Hepatocyte (in vitro differentiated cells): ENCODE measurements around the gene TCAF1. TPM values are rescaled to one million over a fixed set of nuclear protein-coding genes. Genes with fewer than 3 reads are reported as not detected.
"Not testable (repeated sequence)": the region's sequence is repeated elsewhere in the genome, so short reads cannot be mapped to it uniquely, and the experiment has no call there.

ENCODE experiments used
- DNase-seq: peaks from one replicate; pipeline ENCODE4 v3.0.0-alpha.2; 2016; ENCODE audit warnings: low spot score
- H2AFZ ChIP-seq: fragments of 200-600 bp; sonication (generic); 2 replicates; pipeline ENCODE4 v1.6.0; 2016; ENCODE audit warnings: antibody characterized with exemption, mild to moderate bottlenecking
- H3K27ac ChIP-seq: fragments of 200-600 bp; sonication (generic); 2 replicates; pipeline ENCODE4 v1.5.1; 2016; ENCODE audit warnings: mild to moderate bottlenecking
- H3K27me3 ChIP-seq: fragments of 200-600 bp; sonication (generic); 2 replicates; pipeline ENCODE4 v1.6.1; 2016
- H3K36me3 ChIP-seq: fragments of 200-600 bp; sonication (generic); replicated peaks from 2 replicates; pipeline ENCODE4 v1.5.1; 2016; ENCODE audit warnings: low read depth; ENCODE audit not compliant: insufficient read depth
- H3K4me1 ChIP-seq: fragments of 200-600 bp; sonication (generic); 2 replicates; pipeline ENCODE4 v1.5.1; 2016; ENCODE audit warnings: mild to moderate bottlenecking, moderate library complexity; ENCODE audit not compliant: insufficient read depth
- H3K4me2 ChIP-seq: fragments of 200-600 bp; sonication (generic); 2 replicates; pipeline ENCODE4 v1.6.0; 2016
- H3K4me3 ChIP-seq: fragments of 200-600 bp; sonication (generic); 2 replicates; pipeline ENCODE4 v1.5.1; 2016; ENCODE audit warnings: mild to moderate bottlenecking
- H3K79me2 ChIP-seq: fragments of 200-600 bp; sonication (generic); 2 replicates; pipeline ENCODE4 v1.6.0; 2017; ENCODE audit warnings: mild to moderate bottlenecking
- H3K9me2 ChIP-seq: fragments of 200-600 bp; sonication (generic); replicated peaks from 2 replicates; pipeline ENCODE4 v1.6.0; 2017; ENCODE audit warnings: mild to moderate bottlenecking; ENCODE audit not compliant: insufficient read depth
- H3K9me3 ChIP-seq: fragments of 200-600 bp; sonication (generic); 2 replicates; pipeline ENCODE4 v1.5.1; 2016; ENCODE audit warnings: low read depth, mild to moderate bottlenecking
- H4K20me1 ChIP-seq: fragments of 200-600 bp; sonication (generic); 2 replicates; pipeline ENCODE4 v1.6.0; 2016; ENCODE audit warnings: mild to moderate bottlenecking; ENCODE audit not compliant: insufficient read depth, poor library complexity, severe bottlenecking
- WGBS: methylation state at CpG from one replicate; pipeline ENCODE4 v1.1.6; 2016; ENCODE audit warnings: low lambda C conversion rate; ENCODE audit errors: missing lambda C conversion rate; 5-methylcytosine and 5-hydroxymethylcytosine counted together
- polyA plus RNA-seq: library from polyadenylated mRNA; unstranded; fragments of >200 nt; fragmentation: Nextera tagmentation; extraction: Ambion mirVana; gene quantifications from 2 replicates; pipeline ENCODE4 v1.2.1, GENCODE V29; 2016
- total RNA-seq: library from RNA; depleted of rRNA; stranded (reverse); fragments of >200 nt; gene quantifications from 2 replicates; pipeline ENCODE4 v1.2.3, GENCODE V29; 2014

TCAF1 gene
- total and polyA plus RNA-seq, 2 experiments from 2014 or later = 59.6 to 121 TPM

DNA sequence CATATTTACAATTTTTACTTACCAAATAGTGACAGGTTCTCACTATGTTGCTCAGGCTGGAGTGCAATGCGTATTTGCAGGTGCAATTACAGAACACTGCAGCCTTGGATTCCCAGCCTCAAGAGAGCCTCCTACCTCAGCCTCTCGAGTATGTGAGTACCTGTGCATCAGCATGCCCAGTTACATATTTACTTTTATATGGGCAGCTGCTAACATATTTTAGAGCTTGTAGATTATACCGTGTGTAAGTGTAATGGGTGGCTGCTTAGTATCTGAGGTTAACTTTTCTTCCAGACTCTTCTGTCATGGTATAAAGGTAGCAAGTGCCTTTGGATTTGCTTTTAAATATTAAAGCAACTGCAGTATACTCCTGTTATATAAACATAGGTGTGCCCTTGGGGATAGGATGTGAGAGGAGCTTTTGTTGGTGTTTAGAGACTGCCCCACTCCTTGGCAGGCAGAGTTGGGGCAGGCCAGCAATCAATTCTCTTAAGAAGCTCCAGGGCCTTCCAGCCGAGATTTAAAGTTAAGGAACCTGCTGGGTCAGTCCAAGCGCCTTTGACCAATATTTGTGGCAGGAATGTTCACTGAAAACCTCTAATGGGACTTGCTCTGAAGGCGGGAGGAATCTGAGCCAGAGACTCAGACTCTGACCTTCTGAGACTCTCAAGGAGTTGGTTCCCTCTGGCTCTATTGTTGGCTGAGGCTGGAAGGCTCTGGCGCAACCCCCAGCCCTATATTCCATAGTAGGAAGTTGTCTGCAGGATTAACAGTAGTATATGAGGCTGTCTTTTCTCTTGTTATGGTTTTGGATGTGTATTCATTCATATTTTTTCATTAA is 77.5 kb downstream of the TCAF1 start:
- WGBS = no CpG with 5 or more reads among the region's 7 CpGs

DNA sequence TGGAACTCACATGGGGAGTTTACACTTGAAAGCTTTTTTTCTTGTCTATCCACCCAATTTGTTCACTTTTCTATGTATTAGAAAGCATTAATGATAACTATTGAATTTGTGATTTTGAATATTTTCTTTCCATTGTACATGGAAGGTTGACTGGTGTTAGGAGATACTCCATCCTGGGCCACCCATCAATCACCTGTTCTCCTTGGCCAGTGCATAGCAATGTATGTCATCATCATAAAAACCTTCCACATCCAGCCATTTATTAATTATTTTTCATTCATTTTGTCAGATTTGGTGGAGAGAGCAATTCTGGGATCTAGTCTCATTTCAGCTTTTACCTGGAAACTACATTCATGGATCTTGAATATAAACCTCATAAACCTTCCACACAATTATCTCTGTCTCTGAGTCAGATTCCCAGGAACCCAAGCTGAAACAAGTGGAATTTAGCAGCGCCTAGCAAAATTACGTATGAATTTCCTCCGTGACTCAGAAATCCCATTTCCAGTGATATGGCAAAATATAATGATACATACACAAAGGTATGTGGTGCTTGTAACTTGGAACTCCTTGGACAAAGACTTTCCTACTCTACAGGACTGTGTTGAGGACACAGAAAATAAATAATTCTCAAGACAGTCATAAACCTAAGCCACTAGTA is 78.2 kb downstream of the TCAF1 start:
- H3K27ac ChIP-seq, H3K27me3 ChIP-seq, H3K79me2 ChIP-seq, DNase-seq, H3K4me2 ChIP-seq, H4K20me1 ChIP-seq, H3K4me3 ChIP-seq, H3K9me3 ChIP-seq, H3K9me2 ChIP-seq, H2AFZ ChIP-seq, H3K36me3 ChIP-seq, H3K4me1 ChIP-seq: not testable (repeated sequence)
- WGBS = no CpG with 5 or more reads among the region's 3 CpGs

More for the DNA sequence above, 77.5 kb downstream of the TCAF1 start:
- not testable (repeated sequence) for H3K4me1 ChIP-seq, H3K4me3 ChIP-seq, H3K27me3 ChIP-seq, H3K27ac ChIP-seq, H2AFZ ChIP-seq, H4K20me1 ChIP-seq, H3K4me2 ChIP-seq, H3K36me3 ChIP-seq, DNase-seq, H3K9me3 ChIP-seq, H3K9me2 ChIP-seq, H3K79me2 ChIP-seq

DNA sequence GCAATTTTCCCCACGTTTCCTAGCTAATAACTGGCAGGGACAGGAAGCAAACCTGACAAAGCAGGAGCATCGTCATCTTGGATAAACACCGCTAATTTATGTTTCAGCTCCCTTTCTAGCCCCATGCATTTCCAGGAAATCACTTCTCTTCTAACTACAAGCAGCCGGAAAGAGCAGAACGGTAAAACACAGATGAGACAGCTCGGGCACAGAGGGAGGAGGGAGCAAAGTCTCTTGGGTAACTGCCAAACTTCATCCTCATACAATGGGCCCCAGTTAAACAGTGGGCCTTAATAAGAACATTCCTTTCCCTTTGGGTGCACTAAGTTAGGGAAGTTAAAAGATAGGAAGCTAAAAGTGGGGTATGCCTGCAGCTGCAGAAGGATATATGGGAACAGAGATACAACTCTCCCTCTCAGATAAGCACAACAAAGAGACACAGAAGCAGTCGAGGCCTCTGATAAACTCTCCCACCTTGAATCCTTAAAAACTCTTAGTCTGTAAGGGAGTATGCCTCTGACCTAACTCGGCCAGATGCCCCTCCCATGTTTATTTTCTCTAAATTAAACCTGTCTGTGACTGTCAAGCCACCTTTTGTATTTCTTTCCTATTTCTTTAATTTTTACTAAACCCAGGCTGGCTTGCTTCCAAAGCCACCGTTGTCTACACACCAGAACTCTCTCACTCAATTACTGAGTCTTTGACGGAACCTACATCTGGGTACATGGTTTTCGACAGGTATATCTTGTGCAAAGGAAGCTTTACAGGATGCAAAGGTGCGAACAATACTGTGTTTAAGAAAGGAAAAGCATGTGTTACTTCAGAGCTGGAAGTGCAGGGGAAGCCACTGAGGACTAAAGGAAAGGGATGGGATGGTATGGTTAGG is 80.3 kb downstream of the TCAF1 start:
- H3K4me2 ChIP-seq, DNase-seq, H3K4me3 ChIP-seq, H3K36me3 ChIP-seq, H3K9me2 ChIP-seq, H3K27ac ChIP-seq, H2AFZ ChIP-seq, H3K9me3 ChIP-seq, H4K20me1 ChIP-seq, H3K79me2 ChIP-seq, H3K27me3 ChIP-seq, H3K4me1 ChIP-seq: not testable (repeated sequence)
- WGBS = no CpG with 5 or more reads among the region's 12 CpGs

DNA sequence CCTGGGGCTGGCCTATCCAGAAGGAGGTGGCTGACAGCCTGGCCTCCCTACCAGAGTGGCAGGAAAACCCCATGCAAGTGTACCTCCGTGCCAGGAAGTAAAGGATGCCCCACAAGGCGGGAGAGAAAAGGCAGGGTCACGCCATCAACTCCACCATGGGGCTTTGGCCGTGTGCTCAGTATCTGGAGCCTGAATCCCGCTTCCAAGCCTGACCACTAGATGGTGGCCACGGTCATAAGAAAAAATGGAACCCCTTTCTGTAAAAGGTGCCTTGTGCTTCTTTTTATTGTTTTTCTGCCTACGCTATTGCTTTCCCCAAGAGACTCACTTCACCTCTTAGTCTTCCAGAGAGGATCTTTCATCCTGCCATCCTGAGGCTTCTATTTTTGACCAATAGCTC is 84.1 kb downstream of the TCAF1 start:
- H4K20me1 ChIP-seq, H3K9me3 ChIP-seq, H3K79me2 ChIP-seq, H3K36me3 ChIP-seq, H3K27me3 ChIP-seq, H3K9me2 ChIP-seq, H3K4me3 ChIP-seq, H3K4me2 ChIP-seq, H3K4me1 ChIP-seq, H2AFZ ChIP-seq, DNase-seq, H3K27ac ChIP-seq: not testable (repeated sequence)
- WGBS = no CpG with 5 or more reads among the region's 7 CpGs

DNA sequence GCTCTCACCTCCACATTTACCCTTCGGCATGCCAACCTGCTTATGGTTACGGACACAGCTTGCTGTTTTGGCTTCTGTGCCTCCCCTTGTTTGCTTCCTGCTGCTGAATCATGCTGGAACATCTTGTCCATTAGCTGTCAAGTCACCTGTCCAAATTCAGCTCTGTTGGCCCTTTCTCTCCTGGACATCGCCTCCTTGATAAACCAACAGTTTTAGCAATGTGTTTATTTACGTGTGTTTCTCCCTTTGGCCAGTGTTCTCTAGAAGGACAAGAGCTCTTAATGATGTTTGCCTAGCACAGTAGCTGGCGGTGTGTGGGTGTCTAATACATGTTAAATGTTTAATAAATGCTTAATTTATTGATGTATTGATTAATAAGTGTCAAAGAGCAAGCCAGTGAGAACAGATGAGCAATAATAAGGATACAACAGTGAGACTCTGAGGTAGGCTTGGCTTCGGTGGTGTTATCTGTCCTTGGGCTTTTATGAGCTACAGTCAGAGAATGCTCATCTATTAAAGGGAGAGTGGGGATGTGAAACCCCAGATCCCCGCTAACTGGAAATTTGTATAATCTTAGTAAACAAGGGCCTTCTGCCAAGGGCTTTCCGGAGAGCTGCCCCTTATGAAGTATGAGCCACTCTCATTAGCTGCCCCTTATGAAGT is 85.4 kb downstream of the TCAF1 start:
- DNase-seq, H2AFZ ChIP-seq, H3K9me3 ChIP-seq, H4K20me1 ChIP-seq, H3K27me3 ChIP-seq, H3K27ac ChIP-seq, H3K4me2 ChIP-seq, H3K36me3 ChIP-seq, H3K9me2 ChIP-seq, H3K4me1 ChIP-seq, H3K4me3 ChIP-seq, H3K79me2 ChIP-seq: not testable (repeated sequence)
- WGBS = no CpG with 5 or more reads among the region's 8 CpGs

DNA sequence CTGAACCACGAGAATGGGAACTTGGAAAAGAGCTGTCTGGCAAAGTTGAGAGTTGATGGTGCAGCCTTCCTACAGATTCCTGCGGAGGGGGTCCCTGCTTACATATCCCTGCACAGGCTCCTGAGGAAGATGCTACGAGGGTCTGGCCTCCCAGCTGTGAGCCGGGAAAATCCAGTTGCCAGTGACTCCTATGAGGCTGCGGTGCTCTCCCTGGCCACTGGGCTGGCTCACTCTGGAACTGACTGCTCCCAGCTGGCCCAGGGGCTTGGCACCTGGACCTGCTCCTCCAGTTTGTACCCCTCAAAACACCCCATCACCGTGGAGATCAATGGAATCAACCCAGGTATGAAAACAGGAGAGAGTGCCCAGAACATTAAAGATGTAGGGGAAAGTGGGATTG is 91.3 kb downstream of the TCAF1 start:
- not testable (repeated sequence) for H3K9me3 ChIP-seq, H3K36me3 ChIP-seq, DNase-seq, H3K4me2 ChIP-seq, H3K79me2 ChIP-seq, H3K27ac ChIP-seq, H2AFZ ChIP-seq, H3K27me3 ChIP-seq, H4K20me1 ChIP-seq, H3K4me3 ChIP-seq, H3K9me2 ChIP-seq, H3K4me1 ChIP-seq
- no CpG with 5 or more reads among the region's 6 CpGs for WGBS

DNA sequence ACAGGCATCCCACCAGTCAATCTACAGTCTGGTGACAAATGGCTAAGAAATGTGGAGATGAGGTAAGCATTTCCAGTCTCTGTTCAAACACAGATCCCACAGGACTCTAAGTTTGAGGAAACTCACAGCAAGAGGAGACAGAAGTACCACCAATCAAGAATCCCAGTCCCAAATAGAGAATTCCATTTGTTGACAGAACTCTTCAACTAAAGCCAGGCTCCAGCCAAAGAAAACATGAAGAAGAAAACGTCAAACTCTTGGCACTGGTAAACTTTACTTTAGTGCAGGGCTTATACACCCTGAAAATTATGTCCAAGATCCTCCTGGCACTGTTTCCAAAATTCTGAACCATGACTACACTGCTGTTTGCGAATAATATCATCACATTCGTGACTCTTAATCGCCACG is 95.3 kb downstream of the TCAF1 start:
- H3K9me2 ChIP-seq, H3K36me3 ChIP-seq, H3K27ac ChIP-seq, H3K4me3 ChIP-seq, H3K4me2 ChIP-seq, DNase-seq, H3K9me3 ChIP-seq, H2AFZ ChIP-seq, H3K79me2 ChIP-seq, H3K27me3 ChIP-seq, H4K20me1 ChIP-seq, H3K4me1 ChIP-seq: not testable (repeated sequence)
- no CpG with 5 or more reads among the region's 5 CpGs for WGBS
